Tibial artery (tissue), 4 donors: ENCODE data around the gene C1GALT1.

Source experiments
- DNase-seq, 2 donors: peaks; one replicate each; pipeline ENCODE4 v3.0.0-alpha.2; 2019
- H3K27ac ChIP-seq, 2 donors: fragments of 200-600 bp; sonication (generic) in 1 of 2; 1 replicate in 1 of 2; 2 replicates in 1 of 2; pipeline ENCODE4 v1.5.1; 2018 to 2019; ENCODE audit warnings: mild to moderate bottlenecking in 1 of 2
- H3K27me3 ChIP-seq, 2 donors: fragments of 200-600 bp; sonication (generic) in 1 of 2; one replicate each; pipeline versions ENCODE4 v1.5.1 to v1.6.0; 2016 to 2019
- H3K36me3 ChIP-seq, 3 donors: fragments of 200-600 bp; sonication (generic) in 2 of 3; one replicate each; pipeline ENCODE4 v1.5.1; 2016 to 2019; ENCODE audit warnings: mild to moderate bottlenecking in 2 of 3
- H3K4me1 ChIP-seq, 4 donors: fragments of 200-600 bp; sonication (generic) in 2 of 4; 1 replicate in 3 of 4; 2 replicates in 1 of 4; pipeline ENCODE4 v1.5.1; 2016 to 2019
- H3K4me3 ChIP-seq, 2 donors: fragments of 200-600 bp; sonication (generic) in 1 of 2; 1 replicate in 1 of 2; 2 replicates in 1 of 2; pipeline ENCODE4 v1.5.1; 2018 to 2019; ENCODE audit warnings: mild to moderate bottlenecking in 2 of 2
- H3K9me3 ChIP-seq, 3 donors: fragments of 200-600 bp; sonication (generic) in 1 of 3; one replicate each; pipeline ENCODE4 v1.5.1; 2016 to 2019
- CTCF ChIP-seq, 2 experiments: fragments of 200-600 bp in 1 of 2; fragments of 450-650 bp in 1 of 2; IDR thresholded peaks; one replicate each; pipeline ENCODE4 v1.5.1; 2017 to 2019; ENCODE audit warnings: antibody characterized with exemption in 2 of 2, mild to moderate bottlenecking in 1 of 2, moderate library complexity in 1 of 2
- intact Hi-C: fragments of 100-400 bp; cut with DNase I; formaldehyde crosslinking; loops from one replicate; pipeline ENCODE4 v1.15.0; 2023; ENCODE audit warnings: low total_unique reads

The C1GALT1 gene

GRCh38 chr7:7264306-7265040, 82.1 kb downstream of the C1GALT1 start:
- no peak overlapping the region for H3K27ac ChIP-seq
- H3K4me1 ChIP-seq = peaks cover 0 to 12% (median 10%) of the 10 kb centered on the region in 4 donors
- intact Hi-C loops = no loop called here
- no peak for TF ChIP-seq CTCF (IDR thresholded peaks at IDR 0.05)
- peaks cover 0 to 3% (median 0%) of the 10 kb centered on the region in 3 donors for H3K9me3 ChIP-seq
- H3K4me3 ChIP-seq = no peak overlapping the region
- peaks cover 0 to 6% (median 0%) of the 10 kb centered on the region in 3 donors for H3K36me3 ChIP-seq
- no peaks in the 10 kb centered on the region for H3K27me3 ChIP-seq
- DNase-seq = no peak

- Histone ChIP-seq H3K9me3 (peaks cover 0 to 3% (median 0%) of the 10 kb centered on the region in 3 donors), H3K4me1 (peaks cover 0 to 12% (median 10%) of the 10 kb centered on the region in 4 donors), H3K36me3 (no peaks in the 10 kb centered on the region), H3K27ac (no peak overlapping the region), H3K4me3 (no peak overlapping the region), H3K27me3 (no peaks in the 10 kb centered on the region)
- intact Hi-C loops = no loop called here
- no peak for TF ChIP-seq CTCF (IDR thresholded peaks at IDR 0.05)
- no peak for DNase-seq
Observed at GRCh38 chr7:7265081-7266075, 83.0 kb downstream of the C1GALT1 start.

- H3K27me3 ChIP-seq = no peaks in the 10 kb centered on the region
- no peak for TF ChIP-seq CTCF (IDR thresholded peaks at IDR 0.05)
- no peak for DNase-seq
Observed at GRCh38 chr7:7266257-7266881, 84.0 kb downstream of the C1GALT1 start.

GRCh38 chr7:7271094-7271874, 88.9 kb downstream of the C1GALT1 start:
- TF ChIP-seq CTCF (IDR thresholded peaks at IDR 0.05) = no peak

More at GRCh38 chr7:7266257-7266881, 84.0 kb downstream of the C1GALT1 start:
- Histone ChIP-seq H3K27ac (no peak overlapping the region), H3K36me3 (no peaks in the 10 kb centered on the region), H3K9me3 (no peaks in the 10 kb centered on the region), H3K4me3 (no peak overlapping the region), H3K4me1 (peaks cover 0 to 12% (median 10%) of the 10 kb centered on the region in 4 donors)
- intact Hi-C loops = no loop called here

GRCh38 chr7:7272294-7272693, 90.0 kb downstream of the C1GALT1 start:
- Histone ChIP-seq H3K9me3 (no peaks in the 10 kb centered on the region), H3K4me3 (no peak overlapping the region), H3K36me3 (no peaks in the 10 kb centered on the region), H3K4me1 (no peaks in the 10 kb centered on the region), H3K27me3 (no peaks in the 10 kb centered on the region), H3K27ac (no peak overlapping the region)
- no peak for DNase-seq
- no peak for TF ChIP-seq CTCF (IDR thresholded peaks at IDR 0.05)
- intact Hi-C loops = no loop called here

More at GRCh38 chr7:7271094-7271874, 88.9 kb downstream of the C1GALT1 start:
- Histone ChIP-seq H3K27me3 (no peaks in the 10 kb centered on the region), H3K4me3 (no peak overlapping the region), H3K4me1 (no peaks in the 10 kb centered on the region), H3K27ac (no peak overlapping the region), H3K9me3 (no peaks in the 10 kb centered on the region), H3K36me3 (no peaks in the 10 kb centered on the region)
- intact Hi-C loops = no loop called here
- no peak for DNase-seq
